Smooth muscle cell of the brain vasculature (primary cell): ENCODE measurements around the gene CENPP.

ENCODE experiments used
- DNase-seq: peaks from one replicate; pipeline ENCODE4 v3.0.0-alpha.2; 2012; ENCODE audit warnings: low read depth, low spot score

The CENPP gene

DNA sequence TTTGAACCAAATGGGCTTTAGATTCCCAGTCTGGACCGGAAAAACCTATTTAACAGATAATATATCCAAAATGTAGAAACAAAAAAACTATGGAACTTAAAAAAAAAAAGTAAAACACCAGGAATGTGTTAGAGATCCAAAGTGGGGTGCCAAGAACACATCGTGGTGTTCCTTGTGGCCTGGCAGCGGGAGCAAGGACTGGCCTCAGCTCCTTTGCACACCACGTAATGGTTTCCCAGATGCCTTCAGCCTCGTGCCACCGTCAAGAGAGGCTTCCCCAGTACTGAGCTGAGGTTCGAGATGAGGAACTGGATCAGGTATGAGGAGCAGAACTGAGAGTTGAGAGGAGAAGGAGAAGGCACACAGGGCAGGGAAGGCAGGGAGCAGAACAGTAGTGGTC, 153.0 kb downstream of the CENPP start:
- no peak for DNase-seq

DNA sequence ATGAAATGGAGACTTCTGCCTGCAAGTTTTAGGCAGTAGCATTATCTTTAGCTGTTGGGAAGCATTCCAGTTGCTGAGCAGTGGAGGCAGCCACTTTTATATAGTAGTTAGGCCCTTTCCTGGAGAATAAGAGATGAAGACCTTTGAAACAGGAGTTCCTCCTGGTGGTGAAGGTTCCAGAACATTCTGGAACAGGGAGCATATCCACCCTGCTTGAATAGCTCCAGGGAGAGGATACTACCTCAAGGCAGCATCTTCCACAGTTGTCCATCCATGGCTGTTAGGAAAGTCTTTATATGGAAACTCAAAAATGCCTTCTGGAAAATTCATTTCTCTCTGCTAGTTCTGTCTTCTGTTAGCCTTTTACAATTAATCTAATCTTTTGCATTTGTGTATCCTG, 153.6 kb downstream of the CENPP start:
- no peak for DNase-seq

DNA sequence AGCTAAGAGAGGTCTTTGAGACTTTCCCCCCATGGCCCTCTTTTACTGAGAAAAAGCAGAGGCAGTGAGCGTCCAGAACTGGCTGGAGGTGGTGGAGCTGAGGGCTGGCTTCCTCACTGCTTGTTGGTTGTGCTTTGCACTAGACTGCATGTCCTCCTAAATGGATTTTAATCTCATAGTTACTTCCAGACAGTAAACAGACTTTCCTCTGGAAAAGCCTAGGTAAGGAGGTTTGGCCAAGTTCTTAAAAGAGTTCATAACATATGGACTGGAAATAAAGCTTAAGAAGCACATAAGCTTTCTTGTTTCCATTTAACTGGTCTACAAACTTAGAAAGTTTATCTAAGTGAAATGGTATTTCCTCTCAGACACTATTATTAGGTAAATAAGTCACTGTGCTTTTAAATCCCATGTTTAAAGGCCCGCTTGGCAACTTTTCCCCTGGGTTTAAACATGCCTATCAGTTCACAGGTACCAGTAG, 154.6 kb downstream of the CENPP start:
- no peak for DNase-seq

DNA sequence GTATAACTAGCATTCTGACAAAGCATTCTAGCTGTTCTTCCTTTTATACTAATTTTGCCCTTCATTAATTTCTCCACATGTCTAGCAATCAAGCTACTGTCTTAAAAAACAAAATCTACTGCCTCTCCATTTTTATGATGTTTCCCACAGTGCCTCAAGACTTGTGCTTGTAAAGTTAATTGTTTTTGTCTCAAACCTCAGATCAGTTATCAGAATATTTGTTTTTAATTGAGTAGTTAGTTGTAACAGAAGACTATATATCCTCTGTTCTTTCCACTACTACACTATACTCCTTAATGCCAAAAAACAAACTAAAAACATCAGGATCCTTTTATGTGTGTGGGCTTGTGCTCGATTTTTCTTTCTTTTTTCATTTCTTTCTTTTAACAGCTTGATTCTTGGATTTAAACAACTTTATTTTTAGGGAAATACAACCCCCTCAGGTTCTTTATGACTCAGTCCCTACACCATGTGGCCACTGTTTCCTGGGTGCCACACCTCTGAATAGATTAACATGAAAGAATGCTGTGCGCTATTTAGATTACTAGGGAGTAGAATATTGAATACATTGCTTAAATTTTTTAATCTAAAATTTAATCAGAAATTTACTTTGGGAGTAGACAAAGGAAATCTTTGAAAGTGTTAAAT, 155.4 kb downstream of the CENPP start:
- no peak for DNase-seq

DNA sequence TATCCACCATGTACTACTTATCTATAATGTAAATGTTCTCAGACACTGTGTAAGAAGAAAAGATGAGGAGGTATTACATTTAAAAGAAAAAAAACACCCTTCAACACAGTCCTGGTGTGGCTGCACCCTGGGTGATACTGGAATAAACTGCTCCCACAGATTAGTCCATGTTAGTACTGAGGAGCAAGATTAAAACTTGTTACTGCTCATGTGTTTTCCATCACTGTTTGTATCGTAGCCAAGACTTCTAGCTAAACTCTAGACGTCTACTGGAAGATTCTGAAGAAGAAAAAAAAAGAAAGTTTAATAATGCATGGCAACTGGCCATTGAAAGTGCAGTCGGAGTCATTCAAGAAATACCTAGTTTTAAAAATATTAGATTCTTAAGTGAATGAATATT, 156.6 kb downstream of the CENPP start, which contains the start of gene ASPN:
Gene ASPN, minus strand, starts transcription at position 178 of the 400 bp plus-strand sequence.
- DNase-seq: peak; percentile 26

DNA sequence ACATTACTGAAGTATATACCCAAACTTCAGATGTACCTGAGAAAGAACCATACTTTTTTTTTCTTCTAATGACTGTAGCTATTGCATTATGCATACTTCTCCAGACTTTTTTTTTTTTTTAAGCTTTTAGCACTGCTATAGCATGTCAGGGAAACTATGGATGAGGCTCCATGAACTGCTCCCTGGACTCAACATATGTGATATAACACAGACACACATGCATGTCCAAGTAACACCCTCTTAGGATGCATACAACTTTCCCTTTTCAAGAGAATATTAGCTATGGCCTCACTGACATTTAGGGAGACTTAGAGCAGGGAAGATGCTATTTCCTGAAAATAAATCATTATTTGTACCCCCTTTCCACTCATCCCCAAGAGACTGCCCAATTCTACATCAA, 157.1 kb downstream of the CENPP start:
- no peak for DNase-seq

DNA sequence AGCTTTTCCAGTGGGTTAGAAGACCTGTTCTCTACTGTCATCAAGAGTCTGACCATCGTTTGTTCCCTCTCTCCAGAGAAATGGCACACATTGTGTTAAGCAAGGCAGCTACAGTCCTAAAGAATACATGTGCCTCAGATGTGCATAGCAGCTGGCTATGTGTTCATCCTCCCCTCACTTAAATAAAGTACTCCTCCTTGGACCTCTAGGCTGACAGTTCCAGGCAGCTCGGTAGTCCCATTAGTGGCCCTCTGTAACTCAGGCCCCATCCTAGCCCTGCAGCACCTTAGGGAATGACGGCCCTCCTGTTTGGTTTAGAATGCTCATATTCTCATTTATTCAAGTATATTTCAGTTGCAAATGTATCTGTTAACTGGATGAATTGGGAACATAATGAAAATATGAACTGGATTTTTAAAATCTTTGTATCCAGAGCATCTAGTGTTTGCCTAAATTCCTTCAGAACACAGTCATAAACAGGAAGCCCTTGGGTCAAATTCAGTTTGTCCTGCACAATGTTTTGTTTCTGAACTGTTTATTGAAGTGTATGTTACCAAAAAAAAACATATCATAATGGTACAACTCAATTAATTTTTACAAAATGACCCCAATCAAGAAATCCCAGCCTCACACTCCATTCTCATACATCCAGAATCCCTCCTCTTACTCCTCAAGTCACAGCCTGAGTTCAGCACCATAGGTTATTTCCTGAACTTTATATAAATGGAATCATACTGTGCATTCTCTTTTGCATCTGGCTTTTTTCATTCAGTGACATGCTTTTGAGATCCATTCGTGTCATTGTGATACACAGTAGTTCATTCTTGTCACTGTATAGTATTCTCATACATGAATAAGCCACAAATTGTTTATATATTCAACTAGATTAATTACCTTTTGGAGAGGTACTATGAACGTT, 158.1 kb downstream of the CENPP start:
- no peak for DNase-seq

DNA sequence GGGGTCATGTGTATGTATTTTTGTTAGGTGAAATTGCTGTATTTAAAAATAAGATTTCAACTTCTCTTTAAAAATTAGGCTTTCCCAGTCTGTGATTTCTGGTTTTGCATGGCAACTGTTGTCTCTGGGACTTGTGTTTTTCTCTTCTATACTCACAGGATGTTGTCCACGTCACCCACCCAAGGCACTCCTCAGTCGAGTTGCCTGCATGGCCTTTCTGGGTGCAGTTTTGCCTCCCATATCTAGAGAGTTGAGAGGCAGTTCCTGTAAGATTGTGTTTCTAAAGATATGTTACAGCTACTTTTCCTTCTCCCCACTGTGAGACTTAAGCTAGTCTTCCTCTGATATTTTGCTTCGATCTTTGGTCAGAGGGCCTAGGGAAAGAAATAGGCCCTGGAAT, 158.8 kb downstream of the CENPP start:
- no peak for DNase-seq

DNA sequence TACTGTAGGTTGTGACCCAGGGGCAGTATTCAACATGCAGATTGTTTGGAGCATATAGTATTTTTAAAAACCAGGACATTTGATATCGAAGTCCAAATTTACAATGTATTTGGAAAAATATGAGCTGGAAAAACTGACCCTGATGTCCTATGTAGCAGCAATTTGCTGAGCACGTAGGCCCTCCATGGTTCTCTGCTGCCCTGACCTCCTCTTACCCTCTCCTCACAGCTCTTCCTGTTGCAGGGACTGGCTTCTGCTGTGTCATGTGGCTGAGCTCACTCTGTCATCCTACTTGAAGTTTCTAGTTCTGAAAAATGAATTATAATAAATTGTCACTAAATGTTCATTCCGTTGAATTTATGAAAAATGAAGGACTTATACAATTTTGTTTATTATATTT, 160.6 kb downstream of the CENPP start:
- DNase-seq: no peak

DNA sequence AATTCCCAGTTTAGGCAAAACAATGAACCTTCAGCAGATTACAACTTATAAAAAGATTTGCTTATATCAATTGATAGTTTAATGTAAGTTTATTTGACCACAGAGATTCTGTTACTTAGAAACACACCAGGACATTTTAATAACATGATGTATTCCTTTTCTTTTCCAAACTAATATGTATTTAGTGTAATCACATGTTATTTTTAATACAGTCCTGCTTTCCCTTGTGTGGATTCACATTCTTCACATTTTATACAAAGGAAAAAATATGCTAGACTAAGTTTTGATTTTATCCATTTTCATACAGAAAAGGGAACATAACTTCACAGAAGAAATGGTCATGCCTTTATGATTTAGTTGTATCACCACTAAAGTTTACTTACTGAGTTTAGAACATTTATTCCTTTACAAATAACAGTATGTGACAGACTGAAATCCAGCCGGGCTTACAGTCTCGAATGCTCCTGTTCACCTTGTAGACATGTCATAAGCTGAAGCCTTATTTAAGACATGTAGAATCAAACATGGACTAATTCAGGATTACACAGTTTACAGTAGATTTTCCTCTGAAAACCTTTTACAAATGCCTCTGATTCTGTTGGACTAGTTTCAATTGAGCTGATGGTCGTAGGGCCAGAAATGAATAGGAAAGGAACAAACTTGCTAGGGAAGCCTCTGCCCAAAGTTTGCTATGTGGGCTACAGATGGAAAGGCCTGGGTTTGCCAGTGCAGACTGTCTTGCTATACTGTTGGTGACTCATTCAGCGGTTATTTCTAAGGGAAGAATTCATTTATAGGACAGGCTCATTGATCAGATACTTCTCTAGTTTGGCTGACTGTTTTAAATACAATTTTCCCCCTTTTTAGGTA, 163.2 kb downstream of the CENPP start:
- no peak for DNase-seq

DNA sequence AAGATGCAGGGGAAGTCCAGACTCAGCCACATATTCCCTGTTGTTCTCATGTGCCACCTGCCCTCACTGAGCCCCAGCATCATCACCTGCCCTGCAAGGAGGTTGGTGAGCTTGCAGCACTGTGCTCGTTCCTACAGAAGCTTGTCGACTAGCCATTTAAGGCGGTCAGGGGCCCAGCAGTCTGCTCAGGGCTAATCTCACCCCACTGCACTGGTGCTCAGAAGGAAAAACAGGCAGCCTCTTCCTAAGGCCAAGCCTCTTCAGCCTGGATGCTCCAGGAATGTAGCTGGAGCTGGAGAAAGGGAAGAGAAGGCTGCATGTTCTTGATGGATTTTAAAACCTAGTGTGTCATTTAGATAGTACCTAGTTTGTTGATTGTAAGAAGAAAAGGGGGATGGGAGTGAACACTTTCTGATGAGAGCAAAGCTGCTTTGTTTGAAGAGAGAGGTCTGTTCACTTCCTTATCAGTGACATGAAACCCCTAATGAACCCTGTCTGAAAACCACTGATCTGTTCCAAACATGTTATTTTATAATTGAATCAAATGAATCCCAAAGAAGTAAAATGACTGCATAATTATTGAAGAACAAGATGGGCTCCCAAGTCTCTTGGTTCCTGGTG, 167.1 kb downstream of the CENPP start:
- no peak for DNase-seq

DNA sequence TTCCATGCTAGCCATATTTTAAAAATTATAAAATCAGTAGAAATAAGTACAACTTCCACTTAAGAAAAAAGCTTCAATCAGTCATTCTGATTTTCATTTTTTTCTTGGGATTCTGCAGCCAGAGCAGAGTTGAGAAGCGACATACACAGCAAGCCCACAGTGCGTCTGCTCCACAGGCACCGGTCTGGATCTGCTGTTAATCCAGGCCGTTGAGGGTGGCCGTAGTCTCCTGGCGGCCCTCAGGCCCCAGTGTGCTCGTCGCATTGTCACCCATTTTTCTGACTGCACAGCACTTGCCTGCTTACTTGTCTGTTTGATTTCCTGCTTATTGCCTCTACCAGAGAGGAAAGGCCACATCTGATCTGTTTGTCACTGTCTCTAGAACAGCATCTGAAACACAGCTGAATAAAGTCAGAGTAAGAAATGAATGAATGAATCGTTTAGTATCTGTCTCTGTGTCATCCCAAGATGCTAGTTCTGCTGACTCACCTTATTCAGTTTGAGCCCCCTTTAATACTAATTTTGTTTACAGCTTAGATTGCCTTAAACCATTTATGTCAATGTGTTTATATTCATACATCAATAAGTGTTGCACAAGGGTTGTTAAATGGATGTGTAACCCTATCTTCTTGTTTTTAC, 168.1 kb downstream of the CENPP start:
- no peak for DNase-seq

DNA sequence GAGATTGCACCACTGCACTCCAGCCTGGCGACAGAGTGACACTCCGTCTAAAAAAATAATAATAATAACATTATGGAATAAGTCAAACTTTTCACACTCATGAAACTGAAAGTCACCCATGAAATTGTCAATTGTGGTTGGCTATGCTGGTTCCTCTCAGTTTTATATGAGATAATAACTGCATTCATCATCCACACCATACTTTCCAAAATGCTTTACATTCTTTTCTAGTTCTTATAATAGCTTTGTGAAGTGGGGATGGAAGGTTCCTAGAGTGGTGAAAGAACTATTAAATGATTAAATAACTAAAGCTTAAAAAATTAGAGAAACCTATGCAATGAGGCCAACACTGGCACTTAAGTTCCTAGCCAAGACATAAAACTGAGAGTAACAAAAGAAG, 169.1 kb downstream of the CENPP start:
- no peak for DNase-seq

DNA sequence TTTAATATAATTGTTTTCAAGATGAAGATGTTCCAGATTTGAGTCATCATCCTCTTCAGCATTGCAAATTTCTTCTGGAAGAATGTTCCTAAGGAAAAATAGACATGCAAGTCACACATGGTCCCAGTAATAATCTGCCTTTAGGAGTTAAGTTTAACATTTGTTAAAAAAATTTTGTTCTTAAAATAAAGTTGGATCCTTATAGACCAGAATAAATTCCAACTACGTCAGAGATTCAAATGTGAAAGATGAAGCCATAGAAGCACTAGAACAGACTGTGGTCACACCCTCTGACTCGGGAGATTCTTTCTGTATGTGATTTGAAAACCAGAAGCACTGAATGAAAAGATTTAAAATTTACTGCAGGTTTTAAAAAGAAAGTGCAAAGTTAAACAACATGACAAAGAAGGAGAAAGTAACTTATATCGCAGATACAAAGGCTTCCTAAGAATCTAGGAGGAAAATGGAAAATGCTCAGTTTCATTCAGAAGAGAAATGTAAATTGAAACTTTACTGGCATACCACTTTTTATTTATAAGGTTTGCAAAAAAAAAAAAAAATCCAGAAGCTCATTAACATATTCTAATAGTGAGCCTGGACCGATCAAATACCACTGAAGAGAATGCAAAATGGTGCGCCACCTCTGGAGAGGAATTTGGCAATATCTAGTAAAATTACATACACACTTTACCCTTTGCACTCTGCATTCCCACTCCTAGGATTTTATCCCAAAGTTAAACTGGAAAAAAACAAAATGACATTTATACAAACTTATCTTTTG, 170.8 kb downstream of the CENPP start:
- no peak for DNase-seq

DNA sequence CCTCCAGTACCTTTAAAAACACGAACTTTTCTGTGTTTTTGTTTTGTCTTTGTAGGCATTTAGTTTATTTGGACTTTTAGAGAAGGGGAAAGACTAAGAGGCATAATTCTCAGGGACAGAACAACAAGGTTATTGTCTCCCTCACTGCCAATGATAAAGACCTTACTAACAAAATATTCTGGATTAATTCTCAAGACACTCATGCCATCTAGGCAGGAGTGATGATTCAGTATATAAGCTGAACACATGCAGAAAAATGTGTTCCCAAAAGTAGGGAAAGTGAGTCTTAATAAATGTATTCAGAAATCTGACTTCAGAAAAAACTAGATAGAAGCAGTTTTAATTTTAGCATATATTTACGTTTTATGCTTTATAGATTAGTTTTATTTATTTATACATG, 173.9 kb downstream of the CENPP start:
- no peak for DNase-seq

DNA sequence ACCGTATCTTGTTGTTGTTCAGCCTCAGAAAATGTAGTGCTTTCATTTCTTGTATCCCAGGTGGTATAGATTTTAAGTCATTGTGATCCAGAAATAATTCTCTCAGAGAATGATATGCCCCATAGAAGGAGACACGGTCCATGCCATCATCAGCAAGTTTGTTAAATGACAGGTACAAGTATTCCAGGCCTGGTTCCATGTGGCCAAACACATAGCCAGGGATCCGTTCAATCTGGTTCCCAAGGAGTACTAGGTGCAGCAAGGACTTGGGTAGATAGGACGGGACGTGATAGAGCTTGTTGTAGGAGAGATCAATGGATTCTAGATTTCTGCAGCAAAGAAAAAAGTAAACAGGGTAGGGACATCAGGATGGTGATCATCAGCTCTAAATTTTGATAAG, 175.0 kb downstream of the CENPP start:
- DNase-seq: no peak

DNA sequence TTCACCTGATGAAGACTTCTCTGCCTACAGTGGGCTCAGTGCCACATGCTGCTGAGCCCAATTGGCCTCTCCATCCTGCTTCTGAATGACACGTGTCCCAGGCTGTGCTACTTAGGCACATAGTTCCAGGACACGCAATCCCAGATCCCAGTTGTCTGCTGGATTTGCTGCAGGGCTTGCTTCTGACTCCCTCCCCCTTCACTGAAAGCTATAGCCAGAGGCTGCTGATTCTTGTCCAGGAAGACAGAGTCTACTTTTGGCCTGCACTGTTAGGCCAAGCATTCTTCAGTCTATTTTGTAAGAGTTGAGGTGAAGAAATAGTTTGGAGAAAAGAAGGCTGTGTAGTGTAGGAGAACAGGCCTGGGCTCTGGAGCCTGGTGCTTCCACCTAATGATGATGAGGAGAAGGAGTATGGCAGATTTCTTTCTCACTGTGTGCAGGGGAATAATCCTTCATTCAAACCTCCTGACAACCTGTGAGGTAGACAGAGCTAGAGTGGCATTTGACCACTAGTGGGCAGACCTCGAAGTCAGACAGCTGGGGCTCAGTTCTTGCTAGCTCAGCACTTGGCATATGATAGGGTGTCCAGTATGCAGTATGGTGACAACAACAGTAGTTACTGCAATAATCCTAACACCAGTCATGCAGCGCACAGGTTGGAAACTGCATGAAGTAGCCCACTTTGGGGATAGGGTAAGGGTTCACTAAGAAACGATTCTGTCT, 176.1 kb downstream of the CENPP start:
- DNase-seq: no peak

DNA sequence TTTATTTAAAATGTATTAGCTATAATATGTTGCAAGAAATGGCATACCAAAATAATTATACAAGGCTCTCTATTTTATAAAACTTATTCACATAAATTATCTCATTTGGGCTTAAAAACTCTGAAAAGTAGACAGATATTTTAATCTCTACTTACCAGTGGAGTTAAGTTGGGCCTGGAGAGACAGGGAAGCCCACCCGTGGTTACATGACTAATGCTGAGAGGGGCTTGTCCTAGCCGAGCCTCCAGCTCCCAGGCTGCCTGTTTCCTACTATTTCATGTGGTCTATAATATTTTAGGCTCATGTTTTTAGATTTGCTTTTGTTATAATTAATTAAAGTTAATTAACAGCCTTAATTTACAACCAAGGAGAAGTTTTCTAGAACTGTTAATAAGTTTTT, 177.4 kb downstream of the CENPP start:
- no peak for DNase-seq

DNA sequence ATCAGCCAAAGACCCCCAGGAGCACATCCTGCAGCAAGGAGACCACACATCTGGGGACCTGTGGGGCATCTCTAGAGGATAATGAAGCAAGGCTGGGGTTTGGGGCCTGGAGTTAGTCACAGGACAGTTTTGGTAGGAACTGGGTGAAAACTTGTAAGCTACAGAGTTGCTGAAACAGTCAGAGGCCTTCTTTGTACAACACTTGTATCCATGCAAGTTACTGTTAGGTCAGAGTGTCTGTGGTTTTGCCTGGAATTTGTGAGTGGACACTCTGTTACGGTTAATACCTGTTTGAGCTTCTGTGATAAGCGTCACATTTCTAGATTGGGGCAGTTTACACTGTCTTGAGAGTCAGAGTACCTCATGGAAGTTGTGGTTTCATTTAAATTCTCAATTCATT, 179.1 kb downstream of the CENPP start:
- DNase-seq: no peak
